M059J (cell line): Measurements from ENCODE around the gene SLC9C1. TPM values are rescaled to one million over a fixed set of nuclear protein-coding genes. Genes with fewer than 3 reads are reported as not detected.

ENCODE experiments used
- DNase-seq: peaks from one replicate; pipeline ENCODE4 v3.0.0-alpha.2; 2012; ENCODE audit warnings: low read depth
- total RNA-seq: library from RNA; depleted of rRNA; stranded (reverse); fragments of >200 nt; shearing (Covaris generic); gene quantifications from 2 replicates; pipeline ENCODE4 v1.2.3, GENCODE V29; 2014

SLC9C1 gene
- total RNA-seq, 1 experiment from 2014 or later: not detected

- no peak for DNase-seq
Observed at GRCh38 chr3:112132088-112132487, 161.9 kb downstream of the SLC9C1 start.

- no peak for DNase-seq
Observed at GRCh38 chr3:112131111-112131510, 162.9 kb downstream of the SLC9C1 start.

- no peak for DNase-seq
Observed at GRCh38 chr3:112130638-112130993, 163.4 kb downstream of the SLC9C1 start.

- no peak for DNase-seq
Observed at GRCh38 chr3:112129925-112130637, 163.9 kb downstream of the SLC9C1 start.

DNA sequence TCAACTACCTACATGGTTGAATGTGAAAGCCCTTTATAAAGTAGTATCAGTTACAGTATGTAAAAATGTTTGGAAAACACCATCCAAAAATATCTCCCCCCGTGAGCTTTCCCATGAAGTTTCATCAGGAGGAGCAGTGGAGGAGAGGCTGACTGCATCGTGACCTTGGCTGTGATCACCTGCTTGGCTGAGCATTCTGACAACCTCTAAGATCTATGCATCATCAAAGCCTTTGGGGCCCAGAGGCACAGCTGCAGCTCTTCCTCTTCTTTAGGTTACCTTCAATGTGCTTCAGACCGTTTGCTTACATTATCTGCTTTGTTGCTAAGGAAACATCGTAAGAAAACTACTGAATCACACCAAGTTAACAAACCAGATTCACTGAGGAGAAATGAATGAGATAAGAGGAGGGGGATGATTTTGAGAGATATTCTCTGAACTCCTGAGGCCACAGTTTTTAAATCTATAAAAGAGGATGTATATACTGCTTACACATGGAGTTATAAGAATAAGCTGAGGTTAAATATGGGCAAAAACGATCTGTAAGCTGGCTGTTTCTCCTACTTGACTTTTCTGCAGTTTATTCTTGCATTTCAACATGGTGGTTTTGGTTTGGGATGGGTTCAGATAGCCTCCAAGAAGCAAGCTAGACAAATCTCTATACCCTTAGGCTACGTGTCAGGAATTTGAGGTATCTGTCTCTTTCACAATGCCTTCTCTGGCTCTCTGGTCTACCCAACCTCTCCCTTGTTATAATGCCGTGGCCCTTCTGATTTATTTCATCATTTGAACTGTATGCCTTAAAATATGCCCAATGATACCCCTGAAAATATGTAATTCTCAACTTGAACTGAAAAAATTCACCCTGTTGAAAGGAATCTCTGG is 164.9 kb downstream of the SLC9C1 start:
- peak; percentile 74 for DNase-seq

- no peak for DNase-seq
Observed at GRCh38 chr3:112127522-112128494, 166.2 kb downstream of the SLC9C1 start.

DNA sequence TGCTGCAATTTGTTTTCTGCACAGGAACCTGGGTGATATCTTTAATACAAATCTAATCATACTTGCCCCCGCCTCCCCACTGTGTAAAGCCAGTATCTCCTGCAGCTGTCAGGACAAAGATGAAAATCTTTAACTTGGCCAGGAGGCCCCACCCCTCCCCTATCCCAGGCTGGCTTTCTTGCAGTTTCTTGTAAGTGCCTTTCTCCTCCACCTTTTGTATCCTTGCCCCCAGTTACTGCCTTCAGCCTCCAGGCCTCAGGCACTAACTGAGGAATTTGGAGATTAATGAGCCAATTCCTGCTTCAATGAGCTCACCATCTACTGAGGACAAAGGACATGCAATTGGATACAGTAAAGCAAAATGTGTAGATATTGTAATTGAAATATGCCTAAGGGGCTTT is 167.5 kb downstream of the SLC9C1 start:
- peak; percentile 57 for DNase-seq

DNA sequence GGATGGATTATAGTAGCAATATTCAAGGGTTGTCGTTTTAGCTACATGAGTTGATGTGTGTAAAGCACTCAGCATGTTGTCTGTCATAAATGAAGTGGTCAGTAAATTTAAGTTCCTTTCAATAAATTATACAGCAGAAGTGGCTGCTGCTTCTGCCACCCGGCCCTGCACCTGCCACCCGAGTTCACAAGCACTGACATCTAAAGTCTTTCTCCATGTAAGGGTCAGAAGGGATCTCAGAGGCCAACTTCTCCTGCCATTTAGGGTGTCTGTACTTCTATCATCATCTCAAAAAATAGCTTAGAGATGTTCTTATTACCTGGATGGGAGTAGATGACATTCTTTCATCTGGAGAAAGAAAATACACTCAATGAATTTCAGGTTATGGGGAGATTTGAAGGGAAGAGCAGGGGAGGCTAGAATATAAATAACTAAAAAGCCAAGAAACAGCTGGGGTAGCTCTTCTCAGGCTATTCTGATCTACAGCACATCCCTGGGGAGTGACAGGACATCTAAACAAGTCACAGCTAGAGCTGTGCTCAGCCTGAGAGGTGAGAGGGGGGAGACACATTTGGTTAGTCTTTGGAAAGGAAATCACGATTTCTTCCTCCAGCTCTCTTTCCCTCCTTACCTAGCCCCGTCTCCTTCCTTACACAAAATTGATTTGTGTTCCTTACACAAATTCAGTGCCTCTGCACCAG is 169.0 kb downstream of the SLC9C1 start:
- no peak for DNase-seq

DNA sequence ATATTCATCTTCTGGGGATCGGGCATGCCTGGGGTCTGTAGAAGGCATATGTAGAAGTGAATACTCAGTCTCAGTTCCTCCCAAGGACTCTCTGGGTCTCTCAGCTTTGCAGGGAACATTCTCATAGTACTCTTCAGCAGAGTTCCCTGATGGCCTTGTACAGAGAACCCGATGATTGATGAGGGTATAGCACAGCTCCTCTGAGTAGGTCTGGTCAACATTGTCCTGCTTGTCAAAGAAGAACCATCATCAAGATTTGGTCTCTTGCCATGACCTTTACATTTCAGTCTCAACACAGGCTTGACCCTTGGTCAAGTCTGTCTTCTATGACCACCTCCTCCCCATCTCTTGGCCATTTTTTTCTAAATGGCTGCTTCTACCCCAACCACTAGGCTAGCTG is 170.5 kb downstream of the SLC9C1 start:
- no peak for DNase-seq

GRCh38 chr3:112122870-112123269 is 171.1 kb downstream of the SLC9C1 start:
- DNase-seq: no peak

DNA sequence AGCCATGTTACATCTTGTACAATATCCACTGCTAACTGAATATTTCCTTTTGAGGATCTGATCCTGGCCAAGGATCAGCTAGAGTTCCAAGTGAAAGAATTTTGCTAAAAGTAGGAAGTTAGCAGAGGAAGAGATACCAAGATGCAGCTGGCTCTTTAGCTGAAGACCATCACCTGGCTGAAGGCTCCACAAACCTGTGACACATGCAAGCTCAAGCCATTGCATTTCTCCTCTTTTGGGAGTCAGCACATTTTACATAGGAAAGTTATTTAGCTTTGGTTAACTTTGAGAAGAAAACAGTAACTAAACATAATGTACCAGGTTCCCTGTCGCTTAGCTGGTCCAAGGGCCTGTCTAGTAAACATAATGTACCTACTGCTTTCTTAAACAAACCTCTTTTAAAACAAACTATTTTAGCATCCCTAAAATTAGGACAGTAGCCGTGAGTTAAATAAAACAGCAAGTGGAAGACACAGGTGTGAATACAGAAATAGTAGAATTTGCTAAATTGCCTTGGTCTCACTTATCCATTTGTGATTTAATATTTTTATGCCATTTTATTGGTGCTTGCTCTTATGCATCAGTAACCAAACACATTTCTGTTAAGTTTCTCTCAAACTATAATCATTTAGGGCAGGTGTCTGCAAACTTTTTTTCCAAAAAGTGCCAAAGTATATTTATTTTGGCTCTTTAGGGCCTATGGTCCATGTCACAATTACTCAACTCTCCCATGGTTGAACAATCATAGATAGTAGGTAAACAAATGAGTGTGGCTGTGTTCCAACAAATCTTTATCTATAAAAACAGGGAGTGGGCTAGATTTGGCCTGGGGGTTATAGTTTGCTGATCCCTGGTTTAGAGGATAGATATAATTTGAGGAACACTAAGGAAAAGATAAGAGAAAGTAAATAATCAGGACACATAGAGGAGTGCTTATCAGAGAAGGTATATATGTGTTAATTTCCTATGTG is 172.2 kb downstream of the SLC9C1 start:
- no peak for DNase-seq

- DNase-seq: no peak
Observed at GRCh38 chr3:112119962-112120836, 173.8 kb downstream of the SLC9C1 start.

DNA sequence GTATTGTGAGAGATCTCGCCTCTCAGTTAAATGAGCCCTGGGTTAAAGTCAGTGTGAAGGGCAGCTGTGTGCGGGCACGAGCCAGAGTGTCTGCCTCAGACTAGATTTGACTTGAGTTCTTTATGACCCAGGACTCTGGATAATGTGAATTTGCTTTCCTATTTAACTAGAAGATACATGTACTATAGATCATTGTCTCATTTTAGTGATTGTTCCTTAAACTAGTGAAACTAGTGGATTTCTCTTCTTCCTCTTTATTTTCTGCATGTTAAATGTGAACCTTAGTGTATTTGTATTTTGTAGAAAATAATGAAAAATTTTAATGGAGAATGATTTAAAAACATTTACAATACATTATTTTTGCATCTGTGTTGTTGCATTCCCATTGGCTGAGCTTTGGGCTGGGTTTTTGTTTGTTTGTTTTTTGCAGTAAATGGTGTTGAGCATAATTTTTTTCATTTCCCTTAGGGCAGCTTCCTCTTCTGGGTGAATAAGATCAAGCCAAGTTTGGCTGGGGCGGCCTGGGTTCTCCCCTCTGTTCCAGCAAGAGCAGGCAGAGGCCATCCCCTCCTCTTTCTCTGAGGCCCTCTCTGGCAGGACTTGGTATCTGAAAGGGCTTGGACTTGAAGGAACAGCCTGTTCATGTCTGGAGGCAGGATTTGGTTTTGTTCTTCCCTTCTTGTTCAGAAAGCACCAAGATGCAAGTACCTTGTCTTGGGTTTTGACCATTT is 176.0 kb downstream of the SLC9C1 start:
- DNase-seq: no peak

- no peak for DNase-seq
Observed at GRCh38 chr3:112117415-112117814, 176.6 kb downstream of the SLC9C1 start.

DNA sequence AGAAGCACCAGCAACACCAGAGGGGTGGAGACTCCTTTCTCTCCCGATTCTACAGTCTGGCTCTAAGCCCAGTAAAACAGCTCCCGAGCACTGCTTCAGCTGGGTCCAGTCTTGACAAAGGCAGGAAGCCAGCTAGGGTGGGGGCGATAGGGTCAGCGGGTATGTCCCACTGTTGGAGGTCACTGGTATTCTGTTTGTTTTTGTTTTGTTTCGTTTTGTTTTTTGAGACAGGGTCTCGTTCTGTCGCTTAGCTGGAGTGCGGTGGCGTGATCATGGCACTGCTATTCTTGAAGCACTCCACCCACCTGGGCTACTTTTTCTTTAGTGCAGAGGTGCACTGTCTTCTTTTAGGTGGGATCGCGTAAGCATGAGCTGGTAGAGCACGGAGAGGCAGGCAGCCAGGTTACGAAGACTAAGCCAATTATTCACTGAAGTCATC is 177.2 kb downstream of the SLC9C1 start:
- DNase-seq: no peak

DNA sequence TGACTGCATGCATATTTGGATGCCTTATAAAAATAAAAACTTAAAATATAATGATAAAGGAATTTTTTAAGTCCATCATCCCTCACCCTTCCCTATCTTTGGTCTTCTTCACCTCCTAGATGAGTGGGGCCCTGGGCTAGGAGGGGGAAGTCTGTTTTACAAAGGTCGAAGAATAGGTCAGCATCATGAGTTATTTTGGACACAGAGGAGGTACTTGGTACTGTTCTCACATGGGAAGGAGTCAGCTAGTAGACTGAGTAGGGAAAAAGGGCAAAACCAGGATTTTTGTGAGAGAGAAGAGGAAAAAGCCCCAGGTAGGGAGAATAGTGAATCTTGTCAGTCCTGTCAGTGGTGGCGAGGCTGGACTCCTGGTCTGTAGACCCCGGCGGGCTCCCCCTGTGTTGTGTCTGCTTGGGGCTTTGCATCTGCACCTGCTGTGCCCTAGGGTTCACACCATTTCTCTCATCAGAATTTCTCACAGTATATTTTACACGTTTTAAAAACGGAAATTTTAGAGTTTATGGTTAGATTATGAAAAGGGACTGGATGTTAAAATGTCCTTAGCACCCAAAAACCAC is 178.1 kb downstream of the SLC9C1 start:
- no peak for DNase-seq

DNA sequence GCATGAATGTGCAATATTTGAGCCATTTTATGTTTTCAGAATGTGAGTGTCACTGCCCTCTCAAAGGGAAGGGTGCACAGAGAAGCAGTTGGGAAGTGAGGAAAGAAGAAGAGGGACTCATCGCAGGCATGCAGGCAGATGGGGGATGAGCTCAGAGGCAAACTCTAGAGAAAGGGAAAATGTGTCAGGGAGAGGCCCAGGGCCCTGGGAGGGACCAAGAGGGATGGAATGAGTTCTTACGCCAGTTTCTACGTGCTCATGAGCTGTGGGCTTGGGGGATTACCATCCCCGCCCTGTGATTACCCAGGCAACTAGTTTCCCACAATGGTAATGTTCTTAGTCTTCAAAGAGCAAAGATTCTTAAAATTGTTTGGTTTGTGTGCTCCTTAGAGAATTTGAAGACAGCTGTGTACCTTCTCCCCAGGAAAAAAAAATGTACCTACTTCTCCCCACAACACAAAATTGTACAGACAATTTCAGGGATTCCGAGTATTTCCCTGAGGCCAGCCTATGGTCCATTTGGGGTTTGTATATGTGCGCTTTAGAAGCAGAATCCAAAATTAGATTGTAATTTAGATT is 178.8 kb downstream of the SLC9C1 start:
- DNase-seq: no peak
